Motor neuron (in vitro differentiated cells): ENCODE data around the gene LARGE1. TPM values are rescaled to one million over a fixed set of nuclear protein-coding genes. Genes with fewer than 3 reads are reported as not detected.
"Not testable (repeated sequence)": the region's sequence is repeated elsewhere in the genome, so short reads cannot be mapped to it uniquely, and the experiment has no call there.

ENCODE experiments used
- ATAC-seq, 8 experiments: fragments of 200-7000 bp; cut with Tn5 transposase; replicated peaks in 6 of 8; 2 replicates each; pipeline ENCODE4 v1.8.0; 2021; ENCODE audit warnings: mild to moderate bottlenecking in 8 of 8, moderate library complexity in 8 of 8
- H3K27ac ChIP-seq, 2 donors: fragments of 250-450 bp; sonication (Bioruptor Pico); 2 replicates each; pipeline ENCODE4 v1.9.0; 2021; ENCODE audit warnings: antibody characterized with exemption in 2 of 2, mild to moderate bottlenecking in 2 of 2, moderate library complexity in 1 of 2
- H3K4me1 ChIP-seq, 2 donors: fragments of 250-450 bp; sonication (Bioruptor Pico); replicated peaks in 1 of 2; 2 replicates each; pipeline ENCODE4 v1.6.1; 2021; ENCODE audit warnings: antibody characterized with exemption in 2 of 2, mild to moderate bottlenecking in 2 of 2, moderate library complexity in 1 of 2
- H3K4me3 ChIP-seq, 5 donors: fragments of 250-450 bp; sonication (Bioruptor Pico); 2 replicates each; pipeline ENCODE4 v1.9.0; 2021; ENCODE audit warnings: antibody characterized with exemption in 5 of 5, mild to moderate bottlenecking in 5 of 5, moderate library complexity in 4 of 5
- WGBS, 10 experiments: fragments of 450-650 bp; shearing (Covaris generic); methylation state at CpG; one replicate each; pipeline ENCODE4 v1.0.0; 2022; 5-methylcytosine and 5-hydroxymethylcytosine counted together
- in situ Hi-C, 9 experiments: fragments of 400-800 bp; cut with MboI; loops; one replicate each; pipeline ENCODE4 v1.15.0; 2021; ENCODE audit warnings: low sequenced_read_pairs in 9 of 9, low pct_unique_long_range_greater_than_20kb in 2 of 9; ENCODE audit not compliant: unreplicated experiment in 9 of 9
- total RNA-seq, 8 experiments: library from RNA; unstranded; fragments of 300-600 nt; gene quantifications; 2 replicates each; pipeline versions ENCODE4 v1.2.3 to v1.2.4, GENCODE V29; 2022

The LARGE1 gene
- total RNA-seq, 8 experiments from 2014 or later: 1.7 to 36.1 (median 20.6) TPM

DNA sequence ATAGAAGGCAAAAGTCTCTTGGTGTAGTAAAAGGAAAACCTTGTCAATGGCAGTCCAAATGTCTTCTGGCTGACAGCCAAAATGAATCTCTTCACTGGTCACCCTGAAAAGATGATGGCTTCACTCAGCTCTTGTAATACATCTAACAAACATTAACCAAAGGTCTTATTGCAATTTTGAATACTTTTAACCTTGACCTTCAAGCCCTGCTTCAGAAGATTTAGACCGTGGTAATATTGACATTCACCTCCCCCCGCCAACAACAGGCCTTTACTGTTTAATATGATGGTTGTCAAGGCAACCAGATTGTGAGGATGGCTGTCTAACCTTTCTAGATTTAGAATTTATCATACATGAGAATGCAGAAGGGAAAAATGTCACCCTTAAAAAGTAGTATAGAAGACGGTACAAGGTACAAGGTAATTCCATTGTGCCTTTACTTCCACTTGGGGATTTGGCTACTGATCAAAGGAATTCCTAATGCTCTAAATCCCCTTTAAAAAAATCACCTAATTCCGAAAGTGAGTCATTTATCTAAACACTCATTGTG, 342.3 kb downstream of the LARGE1 start:
- in situ Hi-C loops: no loop called here
- WGBS, 10 experiments: 0 to 100% (median 56%) methylated on average over 1 to 4 of the region's 4 CpGs; no CpG with 5 or more reads in 1 of the 10 experiments
- Histone ChIP-seq H3K4me3 (no peak overlapping the region), H3K27ac (no peak overlapping the region), H3K4me1 (peaks cover 18 to 55% of the 10 kb centered on the region in 2 donors)
- peak in 5 of 8 experiments; percentile 36 to 68 (median 52) for ATAC-seq

DNA sequence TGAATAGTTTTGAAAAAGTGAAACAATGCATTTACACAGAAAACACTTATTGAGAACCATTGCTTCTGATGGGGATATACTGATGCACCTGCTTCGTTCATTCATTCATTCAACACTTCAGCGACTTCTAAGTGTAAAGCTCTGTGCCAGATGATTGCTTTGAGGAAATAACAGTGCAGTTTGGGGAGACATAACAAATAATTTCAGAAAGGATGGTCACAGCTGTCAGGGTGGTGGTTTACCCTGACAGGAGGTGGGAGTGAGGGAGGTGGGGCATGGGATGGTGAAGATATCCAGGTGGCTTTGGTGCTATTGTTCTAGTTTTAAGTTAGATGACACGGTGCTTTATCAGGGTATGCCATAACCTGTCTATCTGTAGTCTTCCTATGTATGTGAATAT, 344.1 kb downstream of the LARGE1 start:
- H3K4me1 ChIP-seq: peaks cover 22 to 64% of the 10 kb centered on the region in 2 donors
- in situ Hi-C loops: no loop called here
- H3K27ac ChIP-seq: no peak overlapping the region
- ATAC-seq: no peak
- WGBS, 10 experiments: 58 to 100% (median 84%) methylated on average over 1 to 3 of the region's 3 CpGs; no CpG with 5 or more reads in 1 of the 10 experiments
- H3K4me3 ChIP-seq: no peak overlapping the region

DNA sequence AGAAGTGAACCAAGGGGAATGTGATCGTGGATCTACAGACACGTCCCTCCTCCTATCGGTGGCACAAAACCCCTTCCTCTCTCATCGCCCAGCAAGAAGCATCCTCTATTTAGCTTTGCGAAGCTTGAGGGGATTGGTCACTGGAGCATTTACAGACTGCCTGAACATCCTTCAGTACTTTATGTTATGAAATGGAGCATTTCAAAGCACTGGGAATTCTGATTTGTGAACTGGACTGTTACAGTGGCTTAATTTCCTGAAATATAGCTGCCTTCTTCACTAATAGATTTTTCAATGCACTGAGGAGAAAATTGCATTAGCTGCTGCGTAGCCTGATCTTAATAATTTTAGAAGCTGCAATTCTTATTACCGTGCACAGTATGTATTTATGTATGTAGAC, 344.5 kb downstream of the LARGE1 start:
- H3K27ac ChIP-seq: no peak overlapping the region
- peak in 1 of 8 experiments; percentile 22 for ATAC-seq
- in situ Hi-C loops: no loop called here
- WGBS, 10 experiments: 77 to 100% (median 87%) methylated on average over 1 to 7 of the region's 7 CpGs; no CpG with 5 or more reads in 3 of the 10 experiments
- H3K4me1 ChIP-seq: peaks cover 22 to 59% of the 10 kb centered on the region in 2 donors
- H3K4me3 ChIP-seq: no peak overlapping the region

DNA sequence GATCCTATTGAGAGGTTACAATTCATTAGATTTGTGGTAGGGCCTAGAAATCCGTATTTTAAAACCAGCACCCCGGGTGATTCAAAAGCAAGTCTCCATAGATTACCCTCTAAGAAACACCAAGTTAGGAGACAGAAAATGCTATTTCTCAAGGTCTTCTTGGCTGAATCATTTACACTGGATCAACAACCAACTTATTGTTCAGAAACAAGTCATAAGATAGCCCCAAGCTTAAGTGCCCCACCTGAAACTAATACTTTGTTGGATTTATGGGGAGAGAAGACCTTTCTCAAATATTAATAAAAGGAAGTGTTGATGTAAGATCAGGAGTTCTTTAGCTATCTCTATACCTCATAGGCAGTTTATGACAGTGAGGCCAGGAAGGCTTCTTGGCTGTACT, 345.2 kb downstream of the LARGE1 start:
- ATAC-seq: no peak
- WGBS, 10 experiments: 20 to 100% (median 92%) methylated on average over 1 to 2 of the region's 2 CpGs; no CpG with 5 or more reads in 3 of the 10 experiments
- Histone ChIP-seq H3K4me1 (peaks cover 21 to 52% of the 10 kb centered on the region in 2 donors), H3K4me3 (no peak overlapping the region), H3K27ac (no peak overlapping the region)
- in situ Hi-C loops: no loop called here

DNA sequence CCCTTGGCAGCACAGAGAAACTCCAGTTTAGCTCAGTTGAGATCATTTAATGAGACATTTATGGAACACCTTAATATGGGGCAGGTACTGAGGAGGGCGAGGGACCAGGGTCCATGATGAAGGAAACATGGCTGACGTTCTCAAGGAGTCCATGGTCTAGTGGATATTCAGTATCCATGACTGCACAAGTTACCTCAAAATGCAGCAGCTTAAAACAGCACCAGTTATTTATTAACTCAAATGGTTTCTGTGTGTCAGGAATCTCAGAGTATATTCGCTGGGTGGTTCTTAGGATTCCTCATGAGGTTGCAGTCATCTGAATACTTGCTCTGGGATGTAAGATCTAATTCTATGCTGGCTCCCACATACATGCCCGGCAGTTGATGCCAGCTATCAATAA, 346.8 kb downstream of the LARGE1 start:
- H3K4me3 ChIP-seq: no peak overlapping the region
- peaks cover 33 to 57% of the 10 kb centered on the region in 2 donors for H3K4me1 ChIP-seq
- no peak for ATAC-seq
- no peak overlapping the region for H3K27ac ChIP-seq
- WGBS, 10 experiments: 63 to 100% (median 82%) methylated on average over 1 to 4 of the region's 4 CpGs; no CpG with 5 or more reads in 2 of the 10 experiments
- in situ Hi-C loops: loop anchor here in 1 of 9 experiments (25.0 kb wide), 1 partner anchor 261 kb away; no protein-coding TSS in a partner anchor

DNA sequence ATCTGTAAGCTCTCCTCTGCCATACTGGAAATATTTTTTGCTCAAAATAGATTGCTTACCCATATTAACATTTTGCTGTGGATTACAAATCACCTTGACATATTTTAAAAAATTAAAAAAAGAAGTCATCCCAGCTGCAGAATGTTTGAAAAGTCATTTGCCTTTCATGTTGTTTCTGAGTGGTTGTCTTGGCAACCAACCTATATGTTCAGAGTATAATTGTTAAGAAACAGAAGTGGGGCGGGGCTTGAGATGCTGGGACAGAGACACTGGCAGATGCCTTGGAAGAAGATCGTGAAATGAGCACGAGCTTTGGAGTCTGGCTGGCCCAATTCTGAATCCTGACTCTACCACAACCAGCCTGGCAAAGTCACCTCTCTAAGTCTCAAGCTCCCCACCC, 348.2 kb downstream of the LARGE1 start:
- peaks cover 21 to 43% of the 10 kb centered on the region in 2 donors for H3K4me1 ChIP-seq
- in situ Hi-C loops: loop anchor here in 1 of 9 experiments (25.0 kb wide), 1 partner anchor 260 kb away; no protein-coding TSS in a partner anchor
- ATAC-seq: no peak
- WGBS, 10 experiments: 17 to 100% (median 57%) methylated on average over 1 to 3 of the region's 3 CpGs; no CpG with 5 or more reads in 2 of the 10 experiments
- H3K27ac ChIP-seq: no peak overlapping the region
- H3K4me3 ChIP-seq: no peak overlapping the region

DNA sequence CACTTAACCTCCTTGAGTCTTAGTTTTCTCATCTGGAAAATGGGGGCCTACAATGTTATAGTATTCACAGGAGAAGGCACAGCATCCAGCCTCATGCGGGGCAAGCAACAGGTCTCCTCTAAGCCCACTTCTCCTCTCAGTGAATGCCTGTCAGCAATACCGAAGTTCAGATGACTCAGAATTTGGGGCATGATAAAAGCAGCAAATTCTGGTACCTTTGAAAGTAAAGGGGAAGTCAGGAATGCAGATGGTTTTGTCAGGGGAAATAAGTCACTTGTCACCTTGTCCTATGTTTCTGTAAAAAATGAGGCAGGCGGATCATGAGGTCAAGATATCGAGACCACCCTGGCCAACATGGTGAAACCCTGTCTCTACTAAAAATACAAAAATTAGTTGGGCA, 350.2 kb downstream of the LARGE1 start:
- in situ Hi-C loops: loop anchor here in 1 of 9 experiments (25.0 kb wide), 1 partner anchor 258 kb away; no protein-coding TSS in a partner anchor
- no peak overlapping the region for H3K4me3 ChIP-seq
- H3K27ac ChIP-seq: no peak overlapping the region
- peaks cover 20 to 23% of the 10 kb centered on the region in 2 donors for H3K4me1 ChIP-seq
- WGBS, 10 experiments: 76 to 100% (median 87%) methylated on average over 1 to 3 of the region's 4 CpGs; no CpG with 5 or more reads in 3 of the 10 experiments
- ATAC-seq: no peak

DNA sequence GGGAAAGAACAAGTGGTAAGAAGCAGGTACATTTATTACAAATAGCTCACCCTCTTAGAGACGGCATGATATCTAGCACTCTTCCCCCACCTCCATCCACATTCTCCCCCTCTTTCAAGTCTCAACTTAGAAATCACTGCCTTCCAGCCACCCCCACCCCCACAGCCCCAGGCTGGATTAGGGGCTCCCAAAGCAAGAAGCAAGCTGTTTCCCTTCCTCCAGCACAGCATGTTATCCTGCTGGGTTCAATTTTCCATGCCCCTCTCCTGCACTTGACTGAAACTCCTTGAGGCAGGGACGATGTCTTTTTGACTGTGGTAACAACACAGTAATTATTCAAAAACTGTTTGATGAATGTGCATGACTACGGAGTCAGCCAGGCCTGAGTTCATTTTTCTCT, 350.7 kb downstream of the LARGE1 start:
- WGBS, 10 experiments: 0 to 40% (median 10%) methylated on average over 1 to 3 of the region's 3 CpGs; no CpG with 5 or more reads in 3 of the 10 experiments
- no peak overlapping the region for H3K27ac ChIP-seq
- in situ Hi-C loops: loop anchor here in 1 of 9 experiments (25.0 kb wide), 1 partner anchor 257 kb away; no protein-coding TSS in a partner anchor
- H3K4me1 ChIP-seq: peaks cover 20 to 21% of the 10 kb centered on the region in 2 donors
- no peak overlapping the region for H3K4me3 ChIP-seq
- no peak for ATAC-seq

DNA sequence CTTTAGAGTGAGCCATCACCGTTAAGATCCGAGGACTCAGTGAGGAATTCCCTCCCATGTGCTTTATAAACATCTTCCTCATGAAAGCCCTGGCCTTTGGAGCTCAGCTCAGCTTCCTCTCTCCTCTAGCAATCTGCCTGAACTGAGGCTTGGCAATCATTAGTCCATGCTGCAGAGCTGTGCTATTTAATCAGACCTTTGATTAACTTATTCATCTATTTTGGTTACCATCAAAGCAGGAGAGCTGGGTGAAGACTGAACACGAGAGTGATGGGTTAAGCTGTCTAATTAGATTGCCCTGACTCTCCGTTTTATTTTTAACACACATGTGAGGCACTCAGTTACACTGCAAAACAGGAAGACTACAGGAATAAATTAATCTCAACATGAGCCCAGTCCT, 351.3 kb downstream of the LARGE1 start:
- in situ Hi-C loops: loop anchor here in 1 of 9 experiments (25.0 kb wide), 1 partner anchor 257 kb away; no protein-coding TSS in a partner anchor
- peak in 5 of 8 experiments; percentile 36 to 72 (median 60) for ATAC-seq
- Histone ChIP-seq H3K4me1 (peaks cover 20 to 21% of the 10 kb centered on the region in 2 donors), H3K27ac (peak overlapping the region in 1 of 2 donors; percentile 9), H3K4me3 (no peak overlapping the region)
- WGBS, 10 experiments: 0 to 50% (median 35%) methylated on average over 1 to 4 of the region's 4 CpGs; no CpG with 5 or more reads in 2 of the 10 experiments

DNA sequence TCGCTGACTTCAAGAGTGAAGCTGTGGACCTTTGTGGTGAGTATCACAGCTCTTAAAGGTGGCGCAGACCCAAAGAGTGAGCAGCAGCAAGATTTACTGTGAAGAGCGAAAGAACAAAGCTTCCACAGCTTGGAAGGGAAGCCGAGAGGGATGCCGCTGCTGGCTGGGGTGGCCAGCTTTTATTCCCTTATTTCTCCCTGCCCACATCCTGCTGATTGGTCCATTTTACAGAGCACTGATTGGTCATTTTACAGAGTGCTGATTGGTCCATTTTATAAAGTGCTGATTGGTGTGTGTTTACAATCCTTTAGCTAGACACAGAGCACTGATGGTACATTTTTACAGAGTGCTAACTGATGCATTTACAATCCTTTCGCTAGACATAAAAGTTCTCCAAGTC, 353.8 kb downstream of the LARGE1 start:
- 90 to 100% (median 100%) methylated on average over 1 to 5 of the region's 6 CpGs; no CpG with 5 or more reads in 2 of the 10 experiments for WGBS, 10 experiments
- not testable (repeated sequence) for H3K27ac ChIP-seq, ATAC-seq, H3K4me3 ChIP-seq
- peaks cover 23 to 38% of the 10 kb centered on the region in 2 donors for H3K4me1 ChIP-seq
- in situ Hi-C loops: loop anchor here in 1 of 9 experiments (25.0 kb wide), 1 partner anchor 254 kb away; no protein-coding TSS in a partner anchor

DNA sequence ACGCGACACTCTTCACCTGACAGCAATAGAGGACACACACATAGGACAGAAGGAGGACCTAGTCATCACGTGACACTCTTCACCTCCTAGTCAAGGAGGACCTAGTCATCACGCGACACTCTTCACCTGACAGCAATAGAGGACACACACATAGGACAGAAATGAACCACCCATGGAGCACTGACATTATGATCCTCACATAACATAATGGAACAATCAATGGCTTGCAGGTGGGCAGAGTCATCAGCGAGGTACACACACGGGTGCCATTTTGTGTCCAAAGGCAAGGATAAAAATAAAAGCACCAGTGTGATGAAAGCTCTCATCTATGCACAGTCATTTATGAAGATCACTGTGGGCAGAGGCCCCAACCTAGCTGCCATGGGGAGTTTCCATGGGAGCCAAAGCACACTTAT, 354.7 kb downstream of the LARGE1 start:
- no peak overlapping the region for H3K27ac ChIP-seq
- no peak overlapping the region for H3K4me3 ChIP-seq
- ATAC-seq: no peak
- 64 to 100% (median 94%) methylated on average over 2 to 6 of the region's 7 CpGs; no CpG with 5 or more reads in 3 of the 10 experiments for WGBS, 10 experiments
- H3K4me1 ChIP-seq: peaks cover 23 to 39% of the 10 kb centered on the region in 2 donors
- in situ Hi-C loops: loop anchor here in 1 of 9 experiments (25.0 kb wide), 1 partner anchor 253 kb away; no protein-coding TSS in a partner anchor

DNA sequence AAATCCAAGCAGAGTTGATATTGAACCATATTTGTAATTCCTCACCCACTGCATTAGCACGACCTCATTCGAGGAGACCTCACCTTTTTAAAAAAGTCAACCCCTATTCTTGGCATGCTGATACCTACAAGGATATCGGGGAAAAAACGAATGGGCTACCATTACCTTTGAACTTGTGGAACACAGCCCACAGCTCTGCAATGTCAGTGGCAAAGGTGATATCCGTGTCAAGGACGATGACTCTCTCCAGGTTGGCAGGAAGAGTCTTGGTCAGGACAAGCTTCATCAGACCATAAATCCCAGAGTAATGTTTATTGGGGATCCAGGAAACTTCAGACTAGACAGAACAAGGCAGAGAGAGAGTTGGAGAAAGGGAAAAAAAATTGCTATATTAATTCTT, 355.6 kb downstream of the LARGE1 start:
- in situ Hi-C loops: loop anchor here in 1 of 9 experiments (25.0 kb wide), 1 partner anchor 252 kb away; no protein-coding TSS in a partner anchor
- H3K4me1 ChIP-seq: peaks cover 23 to 37% of the 10 kb centered on the region in 2 donors
- H3K4me3 ChIP-seq: no peak overlapping the region
- ATAC-seq: no peak
- H3K27ac ChIP-seq: no peak overlapping the region
- WGBS, 10 experiments: 71 to 98% (median 87%) methylated on average over 3 to 6 of the region's 6 CpGs; no CpG with 5 or more reads in 1 of the 10 experiments
